Small intestine (tissue), 7 donors: ENCODE measurements around the gene NMB. TPM values are rescaled to one million over a fixed set of nuclear protein-coding genes. Genes with fewer than 3 reads are reported as not detected.
"Not testable (repeated sequence)": the region's sequence is repeated elsewhere in the genome, so short reads cannot be mapped to it uniquely, and the experiment has no call there.

Experiments
- DNase-seq, 2 donors: peaks; one replicate each; pipeline versions ENCODE4 v3.0.0 to v3.0.0-alpha.2; 2013
- FAIRE-seq: peaks from 2 replicates; lab custom pipeline; 2012; peaks lifted over from hg19 to GRCh38; lab: Jason Lieb, UNC
- H3K27ac ChIP-seq, 3 donors: one replicate each; pipeline ENCODE4 v1.5.1; 2013; ENCODE audit warnings: low read length in 2 of 3, mild to moderate bottlenecking in 2 of 3, control low read depth in 1 of 3, inconsistent platforms in 1 of 3, low read depth in 1 of 3, moderate library complexity in 1 of 3
- H3K27me3 ChIP-seq, 3 donors: one replicate each; pipeline ENCODE4 v1.6.1; 2013; ENCODE audit warnings: low read length in 3 of 3, inconsistent platforms in 1 of 3; ENCODE audit not compliant: control insufficient read depth in 3 of 3, insufficient read depth in 3 of 3
- H3K36me3 ChIP-seq, 3 donors: one replicate each; pipeline ENCODE4 v1.6.1; 2013; ENCODE audit warnings: low read length in 3 of 3, inconsistent platforms in 1 of 3, low read depth in 1 of 3, mild to moderate bottlenecking in 1 of 3, moderate library complexity in 1 of 3; ENCODE audit not compliant: control insufficient read depth in 3 of 3, insufficient read depth in 2 of 3
- H3K4me1 ChIP-seq, 3 donors: one replicate each; pipeline ENCODE4 v1.6.1; 2013; ENCODE audit warnings: low read length in 2 of 3, inconsistent platforms in 1 of 3, low read depth in 1 of 3, mild to moderate bottlenecking in 1 of 3, moderate library complexity in 1 of 3; ENCODE audit not compliant: control insufficient read depth in 3 of 3, insufficient read depth in 2 of 3
- H3K4me3 ChIP-seq, 3 donors: one replicate each; pipeline ENCODE4 v1.5.1; 2013; ENCODE audit warnings: low read length in 3 of 3, control low read depth in 1 of 3, inconsistent platforms in 1 of 3, low read depth in 1 of 3, mild to moderate bottlenecking in 1 of 3, moderate library complexity in 1 of 3
- H3K9me3 ChIP-seq, 2 donors: one replicate each; pipeline ENCODE4 v1.6.1; 2013; ENCODE audit warnings: low read depth in 1 of 2, low read length in 1 of 2; ENCODE audit not compliant: control insufficient read depth in 2 of 2, insufficient read depth in 1 of 2
- WGBS, 3 donors: extraction: QIAGEN DNeasy Blood & Tissue Kit; methylation state at CpG; one replicate each; pipeline ENCODE4 v1.1.7; 2013; 5-methylcytosine and 5-hydroxymethylcytosine counted together
- polyA plus RNA-seq, 4 donors: library from polyadenylated mRNA; stranded (reverse) in 3 of 4; unstranded in 1 of 4; fragments of 200-250 nt in 3 of 4; fragments of 120-200 nt in 1 of 4; gene quantifications; one replicate each; pipeline versions ENCODE4 v1.2.1 to v1.2.3, GENCODE V29; 2013
- donor health status: healthy with polysubstance abuse.
- donor health status: control.
- donor health status: control.
- donor health status: Bipolar disorder and iron deficiency.
- donor health status: healthy.

The NMB gene
- polyA plus RNA-seq, 4 donors, result 1.8 to 7.7 (median 2.4) TPM

DNA sequence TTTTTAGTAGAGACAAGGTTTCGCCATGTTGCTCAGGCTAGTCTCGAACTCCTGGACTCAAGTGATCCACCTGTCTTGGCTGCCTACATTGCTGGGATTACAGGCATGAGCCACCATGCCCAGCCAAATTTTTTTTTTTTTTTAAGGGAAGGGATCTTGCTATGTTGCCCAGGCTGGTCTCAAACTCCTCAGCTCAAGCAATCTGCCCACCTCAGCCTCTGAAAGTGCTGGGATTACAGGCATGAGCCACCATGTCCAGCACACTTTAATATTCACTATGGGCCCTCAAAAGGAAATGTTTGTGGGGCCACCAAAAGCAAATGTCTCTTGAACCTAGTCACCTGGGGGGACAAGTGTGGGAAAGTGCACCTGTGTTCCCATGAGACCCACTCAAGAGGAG is 15.4 kb downstream of the NMB start:
- peaks cover 14 to 81% (median 28%) of the 10 kb centered on the region in 3 donors for H3K36me3 ChIP-seq
- not testable (repeated sequence) for H3K27me3 ChIP-seq, FAIRE-seq, H3K4me1 ChIP-seq, H3K4me3 ChIP-seq, H3K27ac ChIP-seq, DNase-seq, H3K9me3 ChIP-seq
- 57 to 86% (median 80%) methylated on average over 2 of the region's 2 CpGs for WGBS, 3 donors

DNA sequence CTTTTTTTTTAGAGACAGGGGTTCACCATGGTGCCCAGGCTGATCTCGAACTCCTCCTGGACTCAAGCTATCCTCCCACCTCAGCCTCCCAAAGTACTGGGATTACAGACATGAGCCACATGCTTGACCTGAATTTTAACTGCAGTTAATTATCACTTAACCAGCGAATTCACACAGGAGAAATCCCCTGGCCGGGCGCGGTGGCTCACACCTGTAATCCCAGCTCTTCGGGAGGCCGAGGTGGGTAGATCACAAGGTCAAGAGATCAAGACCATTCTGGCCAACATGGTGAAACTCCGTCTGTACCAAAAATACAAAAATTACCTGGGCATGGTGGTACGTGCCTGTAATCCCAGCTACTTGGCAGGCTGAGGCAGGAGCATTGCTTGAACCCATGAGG is 16.1 kb downstream of the NMB start:
- H3K4me1 ChIP-seq, H3K27me3 ChIP-seq, H3K4me3 ChIP-seq, DNase-seq, FAIRE-seq, H3K9me3 ChIP-seq, H3K27ac ChIP-seq: not testable (repeated sequence)
- peaks cover 13 to 79% (median 26%) of the 10 kb centered on the region in 3 donors for H3K36me3 ChIP-seq
- 93 to 94% (median 93%) methylated on average over 9 of the region's 9 CpGs for WGBS, 3 donors

DNA sequence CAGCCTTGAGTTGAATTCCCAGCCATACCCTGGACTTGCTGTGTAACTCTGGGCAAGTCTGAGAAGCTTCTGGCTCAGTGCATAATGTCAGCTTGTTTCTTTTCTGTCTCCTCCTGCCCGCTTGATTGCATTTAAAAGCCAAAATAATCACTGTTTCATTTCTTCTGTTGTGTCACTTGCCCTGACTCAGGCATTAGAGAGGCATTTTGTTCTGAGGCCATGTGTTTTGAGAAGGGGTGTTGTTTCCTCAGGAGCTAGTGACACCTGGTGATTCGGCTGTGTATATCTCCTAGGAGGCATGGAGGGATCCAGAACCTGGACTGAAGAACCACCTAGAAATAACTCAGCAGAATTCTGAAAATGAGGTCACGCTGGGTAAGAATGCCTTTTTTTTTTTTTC is 19.9 kb downstream of the NMB start:
- Histone ChIP-seq H3K36me3 (peaks cover 9 to 55% (median 19%) of the 10 kb centered on the region in 3 donors), H3K27ac (no peak overlapping the region), H3K4me3 (no peak overlapping the region), H3K27me3 (no peaks in the 10 kb centered on the region), H3K4me1 (no peaks in the 10 kb centered on the region), H3K9me3 (no peaks in the 10 kb centered on the region)
- FAIRE-seq (no peak), DNase-seq (peak in 1 of 2 donors; percentile 33)
- 62 to 78% (median 63%) methylated on average over 3 of the region's 3 CpGs for WGBS, 3 donors

DNA sequence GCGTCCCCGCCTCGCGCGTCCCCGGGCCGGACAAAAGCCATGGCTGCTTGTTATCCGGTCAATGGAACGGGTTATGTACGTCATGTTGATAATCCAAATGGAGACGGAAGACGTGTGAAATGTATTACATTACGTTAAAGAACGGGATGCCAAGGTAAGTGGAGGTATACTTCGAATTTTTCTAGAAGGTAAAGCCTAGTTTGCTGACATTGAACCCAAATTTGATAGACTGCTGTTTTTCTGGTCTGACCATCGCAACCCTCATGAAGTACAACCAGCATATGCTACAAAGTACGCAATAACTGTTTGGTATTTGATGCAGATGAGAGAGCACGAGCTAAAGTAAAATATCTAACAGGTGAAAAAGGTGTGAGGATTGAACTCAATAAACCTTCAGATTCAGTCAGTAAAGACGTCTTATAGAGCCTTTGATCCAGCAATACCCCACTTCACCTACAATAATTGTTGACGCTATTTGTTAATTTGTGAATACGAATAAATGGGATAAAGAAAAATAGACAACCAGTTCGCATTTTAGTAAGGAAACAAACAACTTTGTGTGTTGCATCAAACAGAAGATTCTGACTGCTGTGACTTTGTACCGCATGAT is 23.7 kb downstream of the NMB start:
- Histone ChIP-seq H3K4me1 (peaks cover 2 to 15% (median 9%) of the 10 kb centered on the region in 3 donors), H3K36me3 (peaks cover 0 to 22% (median 2%) of the 10 kb centered on the region in 3 donors), H3K27ac (peak overlapping the region; percentile 63 to 97 (median 96)), H3K9me3 (no peaks in the 10 kb centered on the region), H3K27me3 (no peaks in the 10 kb centered on the region), H3K4me3 (peak overlapping the region; percentile 59 to 77 (median 68))
- DNase-seq (no peak), FAIRE-seq (no peak)
- WGBS, 3 donors, result 23 to 34% (median 27%) methylated on average over 23 of the region's 23 CpGs

DNA sequence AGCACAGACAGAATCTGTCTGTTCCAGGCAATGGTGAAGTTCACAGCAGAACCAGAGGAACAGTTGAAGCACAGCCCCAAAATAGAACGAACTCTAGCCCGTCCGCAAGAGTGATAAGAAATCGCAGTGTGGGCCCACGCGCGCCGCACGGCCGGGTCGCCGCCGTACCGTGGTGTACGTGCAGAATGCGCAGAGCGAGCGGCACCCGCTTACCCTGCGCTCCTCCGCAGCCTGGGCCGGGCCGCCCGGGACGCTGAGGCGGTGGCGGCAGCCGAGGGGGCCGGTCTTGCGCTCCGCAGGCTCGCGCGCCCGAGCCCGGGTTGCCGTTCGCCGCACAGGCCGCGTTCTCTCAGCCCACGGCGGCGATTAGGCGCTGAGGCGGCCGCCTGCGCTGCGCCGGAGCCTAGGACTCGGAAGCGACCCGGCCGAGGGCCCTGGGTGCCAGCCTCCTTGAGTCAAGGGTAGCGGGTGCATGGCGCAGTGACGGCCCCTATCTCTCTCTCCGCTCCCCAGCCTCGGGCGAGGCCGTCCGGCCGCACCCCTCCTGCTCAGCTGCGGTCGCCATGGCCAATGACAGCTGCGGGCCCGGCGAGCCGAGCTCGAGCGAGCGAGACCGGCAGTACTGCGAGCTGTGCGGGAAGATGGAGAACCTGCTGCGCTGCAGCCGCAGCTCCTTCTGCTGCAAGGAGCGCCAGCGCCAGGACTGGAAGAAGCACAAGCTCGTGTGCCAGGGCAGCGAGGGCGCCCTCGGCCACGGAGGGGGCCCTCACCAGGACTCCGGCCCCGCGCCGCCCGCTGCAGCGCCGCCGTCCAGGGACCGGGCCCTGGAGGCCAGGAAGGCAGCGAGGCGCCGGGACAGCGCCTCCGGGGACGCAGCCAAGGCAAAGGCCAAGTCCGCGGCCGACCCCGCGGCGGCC is 24.4 kb downstream of the NMB start:
- DNase-seq (peak; percentile 80 to 91), FAIRE-seq (no peak)
- WGBS, 3 donors, result 0 to 1% (median 1%) methylated on average over 90 to 105 of the region's 105 CpGs
- H3K4me1 ChIP-seq, result peaks cover 2 to 15% (median 9%) of the 10 kb centered on the region in 3 donors
- no peaks in the 10 kb centered on the region for H3K9me3 ChIP-seq
- H3K36me3 ChIP-seq, result peaks cover 0 to 21% (median 0%) of the 10 kb centered on the region in 3 donors
- peak overlapping the region; percentile 59 to 77 (median 68) for H3K4me3 ChIP-seq
- no peaks in the 10 kb centered on the region for H3K27me3 ChIP-seq
- peak overlapping the region; percentile 94 to 97 (median 96) for H3K27ac ChIP-seq

DNA sequence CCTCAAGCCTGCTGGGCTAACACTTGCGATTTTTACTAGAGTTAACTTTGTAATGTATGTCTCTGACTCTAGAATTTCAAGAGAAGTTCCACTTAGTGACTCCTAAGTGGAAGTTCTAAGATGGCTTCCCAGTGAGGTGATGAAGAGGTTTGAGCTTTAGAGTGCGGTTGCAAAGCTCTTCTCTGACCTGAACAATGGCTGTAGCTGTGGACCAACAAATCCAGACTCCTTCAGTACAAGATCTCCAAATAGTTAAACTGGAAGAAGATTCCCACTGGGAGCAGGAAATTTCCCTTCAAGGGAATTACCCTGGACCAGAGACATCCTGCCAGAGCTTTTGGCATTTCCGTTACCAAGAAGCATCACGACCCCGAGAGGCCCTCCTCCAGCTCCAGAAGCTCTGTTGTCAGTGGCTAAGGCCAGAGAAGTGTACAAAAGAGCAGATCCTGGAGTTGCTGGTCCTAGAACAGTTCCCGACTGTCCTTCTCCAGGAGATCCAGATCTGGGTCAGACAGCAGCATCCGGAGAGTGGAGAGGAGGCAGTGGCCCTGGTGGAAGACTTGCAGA is 26.2 kb downstream of the NMB start:
- Histone ChIP-seq H3K4me3 (peak overlapping the region; percentile 48 to 59 (median 57)), H3K9me3 (no peaks in the 10 kb centered on the region), H3K4me1 (peaks cover 2 to 15% (median 9%) of the 10 kb centered on the region in 3 donors), H3K36me3 (peaks cover 0 to 10% (median 0%) of the 10 kb centered on the region in 3 donors), H3K27me3 (no peaks in the 10 kb centered on the region), H3K27ac (peak overlapping the region; percentile 58 to 91 (median 71))
- FAIRE-seq, result no peak
- no peak for DNase-seq
- WGBS, 3 donors, result 34 to 48% (median 38%) methylated on average over 7 of the region's 7 CpGs

DNA sequence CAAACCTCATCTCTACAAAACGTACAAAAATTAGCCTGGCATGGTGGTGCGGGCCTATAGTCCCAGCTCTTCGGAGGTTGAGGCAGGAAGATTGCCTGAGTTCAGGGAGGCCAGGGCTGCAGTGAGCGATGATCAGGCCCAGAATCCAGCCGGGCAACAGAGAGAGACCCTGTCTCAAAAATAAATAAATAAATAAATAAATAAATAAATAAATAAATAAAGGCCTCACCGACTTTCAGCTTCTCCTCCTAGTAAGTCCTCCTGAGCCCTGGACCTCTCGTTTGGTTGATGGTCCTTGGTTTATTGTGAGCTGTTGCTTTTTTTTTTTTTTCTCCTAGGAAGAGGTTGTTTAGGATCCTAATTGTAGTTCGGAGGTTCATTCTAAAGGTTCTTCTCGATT is 29.0 kb downstream of the NMB start:
- H3K9me3 ChIP-seq, result no peaks in the 10 kb centered on the region
- H3K27me3 ChIP-seq, result no peaks in the 10 kb centered on the region
- peaks cover 0 to 8% (median 0%) of the 10 kb centered on the region in 3 donors for H3K36me3 ChIP-seq
- no peak for FAIRE-seq
- peaks cover 2 to 15% (median 9%) of the 10 kb centered on the region in 3 donors for H3K4me1 ChIP-seq
- H3K27ac ChIP-seq, result no peak overlapping the region
- no peak for DNase-seq
- no peak overlapping the region for H3K4me3 ChIP-seq
- WGBS, 3 donors, result 85 to 92% (median 91%) methylated on average over 9 of the region's 9 CpGs

DNA sequence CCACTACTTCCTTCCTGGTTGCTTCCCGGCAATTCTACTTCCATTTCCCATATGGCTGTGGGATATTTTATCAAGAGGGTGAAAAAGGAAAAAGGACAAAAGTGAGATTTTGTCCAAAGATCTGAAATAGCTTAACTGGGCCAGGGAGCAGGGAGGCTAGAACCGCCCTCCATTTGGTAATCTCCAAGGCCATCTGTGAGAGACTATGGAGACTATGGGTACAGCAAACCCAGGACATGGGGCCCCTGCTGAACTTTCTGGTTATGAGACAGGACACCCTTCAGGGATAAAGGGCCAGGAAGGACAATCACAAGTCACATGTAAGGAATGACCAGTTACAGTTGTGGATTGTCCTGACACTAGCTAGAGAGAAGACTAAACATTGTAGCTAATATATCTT is 32.9 kb downstream of the NMB start:
- H3K4me1 ChIP-seq, result no peaks in the 10 kb centered on the region
- no peak for FAIRE-seq
- peaks cover 4 to 24% of the 10 kb centered on the region in 2 donors for H3K9me3 ChIP-seq
- 84 to 87% (median 86%) methylated on average over 2 of the region's 2 CpGs for WGBS, 3 donors
- H3K4me3 ChIP-seq, result no peak overlapping the region
- no peak for DNase-seq
- no peaks in the 10 kb centered on the region for H3K27me3 ChIP-seq
- H3K36me3 ChIP-seq, result peaks cover 4 to 39% (median 5%) of the 10 kb centered on the region in 3 donors
- H3K27ac ChIP-seq, result no peak overlapping the region
